ES-I3 (cell line): ENCODE measurements around the gene KIF5C.
"Not testable (repeated sequence)": the region's sequence is repeated elsewhere in the genome, so short reads cannot be mapped to it uniquely, and the experiment has no call there.

ENCODE experiments used
- H3K36me3 ChIP-seq: 2 replicates; pipeline ENCODE4 v1.6.1; 2013; ENCODE audit warnings: mild to moderate bottlenecking, low read length, control low read depth, moderate library complexity; ENCODE audit not compliant: insufficient read depth
- H3K4me1 ChIP-seq: 2 replicates; pipeline ENCODE4 v1.6.1; 2013; ENCODE audit warnings: mild to moderate bottlenecking, control low read depth, low read length; ENCODE audit not compliant: insufficient read depth
- H3K9ac ChIP-seq: 2 replicates; pipeline ENCODE4 v1.6.1; 2013; ENCODE audit warnings: low read depth, mild to moderate bottlenecking, low read length, moderate library complexity
- H3K9me3 ChIP-seq: 2 replicates; pipeline ENCODE4 v1.6.1; 2013; ENCODE audit warnings: mild to moderate bottlenecking, low read length, moderate library complexity; ENCODE audit not compliant: control insufficient read depth, insufficient read depth

The KIF5C gene

DNA sequence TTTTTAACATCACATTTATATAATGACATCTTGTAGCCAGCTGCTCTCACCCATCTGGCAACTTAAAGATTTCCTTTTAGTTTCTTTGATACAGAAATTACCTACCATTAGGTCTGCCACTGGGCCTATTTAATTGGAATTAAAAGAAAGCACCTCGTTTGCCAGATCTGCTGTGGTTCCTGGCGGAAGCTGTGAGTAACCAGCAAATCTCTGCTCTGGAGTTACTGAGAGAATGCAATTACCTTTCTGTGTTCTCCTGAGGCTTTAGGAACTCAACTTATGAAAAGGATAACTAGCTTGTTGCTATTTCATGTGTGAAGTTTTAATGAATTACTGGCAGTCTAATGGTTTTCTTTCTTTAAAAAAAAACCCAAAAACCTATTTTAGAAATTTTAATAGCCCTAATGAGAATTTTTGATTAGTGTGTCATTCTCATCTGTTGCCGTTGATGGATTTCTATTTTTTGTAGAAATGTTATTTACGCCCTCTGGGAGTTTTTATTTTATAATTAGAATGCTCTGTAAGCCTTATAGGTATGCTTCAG, 93.8 kb downstream of the KIF5C start:
- H3K9me3 ChIP-seq, result no peaks in the 10 kb centered on the region
- no peak overlapping the region for H3K9ac ChIP-seq
- H3K36me3 ChIP-seq, result no peaks in the 10 kb centered on the region; the same call in 1 of the 2 replicates
- H3K4me1 ChIP-seq, result peaks cover 10% of the 10 kb centered on the region

- H3K4me1 ChIP-seq, result peaks cover 16% of the 10 kb centered on the region
- no peak overlapping the region for H3K9ac ChIP-seq
- H3K9me3 ChIP-seq, result no peaks in the 10 kb centered on the region
- no peaks in the 10 kb centered on the region; the same call in 1 of the 2 replicates for H3K36me3 ChIP-seq
These were observed 94.6 kb downstream of the KIF5C start for GRCh38 chr2:148969659-148970061.

DNA sequence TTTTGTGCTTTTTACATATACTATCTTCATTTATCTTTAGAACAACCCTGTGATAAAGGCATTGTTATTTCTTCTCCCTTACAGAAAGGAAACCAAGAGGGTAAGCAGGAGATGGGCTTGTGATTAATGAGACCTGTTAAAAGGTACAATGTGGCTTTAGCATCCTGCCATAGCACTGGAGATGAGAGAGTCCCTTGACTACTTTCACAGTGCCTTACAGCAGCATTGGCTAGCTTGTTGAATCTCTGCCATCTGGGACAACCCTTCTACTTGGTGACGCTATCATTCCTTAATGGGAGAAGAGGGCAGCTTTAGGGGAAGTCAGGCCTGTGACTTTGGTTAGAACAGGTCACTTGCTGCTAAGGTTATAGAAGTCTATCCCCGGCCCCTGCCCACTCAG, 95.4 kb downstream of the KIF5C start:
- Histone ChIP-seq H3K9ac (no peak overlapping the region), H3K36me3 (no peaks in the 10 kb centered on the region; the same call in 1 of the 2 replicates), H3K9me3 (no peaks in the 10 kb centered on the region), H3K4me1 (peaks cover 19% of the 10 kb centered on the region)

DNA sequence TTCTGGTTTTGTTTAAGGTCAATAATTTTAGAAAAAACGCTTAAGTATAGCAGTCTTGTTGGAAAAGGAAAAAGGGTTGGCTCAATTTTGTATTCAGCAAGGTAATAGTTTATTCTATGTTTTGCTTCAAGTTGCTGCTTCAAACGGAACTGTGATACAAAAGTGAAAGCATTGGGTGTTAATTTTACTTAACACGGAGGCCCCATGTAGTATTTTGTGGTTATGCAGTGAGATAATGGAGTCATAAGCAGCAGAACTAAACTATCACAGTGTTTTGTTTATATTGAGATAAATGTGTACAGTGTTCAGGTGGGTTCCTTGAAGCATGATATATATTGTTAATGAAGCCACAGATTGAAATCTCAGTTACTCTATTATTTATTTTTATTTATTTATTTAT, 96.5 kb downstream of the KIF5C start:
- H3K9ac ChIP-seq, result no peak overlapping the region
- no peaks in the 10 kb centered on the region for H3K9me3 ChIP-seq
- peaks cover 19% of the 10 kb centered on the region for H3K4me1 ChIP-seq
- no peaks in the 10 kb centered on the region; the same call in 1 of the 2 replicates for H3K36me3 ChIP-seq

- Histone ChIP-seq H3K4me1 (peaks cover 19% of the 10 kb centered on the region), H3K9ac (no peak overlapping the region), H3K36me3 (no peaks in the 10 kb centered on the region), H3K9me3 (no peaks in the 10 kb centered on the region)
These were observed 99.1 kb downstream of the KIF5C start for GRCh38 chr2:148974095-148974494.

DNA sequence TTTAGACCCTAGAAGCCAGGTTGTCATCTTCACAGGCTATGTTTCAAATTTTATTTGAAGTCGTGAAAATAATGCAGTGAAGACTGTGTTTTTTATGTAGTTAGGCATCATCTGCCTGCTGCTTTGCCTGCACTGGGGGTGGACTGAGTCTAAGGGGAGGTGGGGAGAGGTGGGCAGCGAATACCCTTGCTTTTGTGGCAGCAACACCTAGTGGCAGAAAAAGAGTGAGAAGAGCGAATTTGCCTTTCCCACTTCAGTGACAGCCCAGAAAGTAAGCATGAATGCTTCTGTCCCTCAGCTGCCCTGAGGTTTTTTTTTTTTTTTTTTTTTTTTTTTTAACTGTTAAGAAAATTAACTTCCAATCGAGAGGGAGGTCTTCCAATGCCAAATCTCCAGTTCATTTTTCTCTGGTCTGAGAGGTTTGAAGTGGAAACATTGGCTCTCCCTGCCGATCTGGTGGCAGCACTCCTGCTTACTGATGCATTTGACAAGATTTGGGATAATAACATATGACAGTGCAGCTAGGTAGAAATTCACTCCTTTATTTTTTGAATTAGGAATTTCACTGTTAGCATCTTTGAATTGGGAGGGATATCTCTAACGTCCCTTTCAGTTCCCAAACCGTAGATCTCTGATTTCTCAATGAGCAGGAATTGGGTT, 103.1 kb downstream of the KIF5C start:
- H3K9me3 ChIP-seq, result no peaks in the 10 kb centered on the region
- H3K4me1 ChIP-seq, result peaks cover 16% of the 10 kb centered on the region
- no peak overlapping the region for H3K9ac ChIP-seq
- H3K36me3 ChIP-seq, result peaks cover 3% of the 10 kb centered on the region; the same call in 1 of the 2 replicates

- H3K9ac ChIP-seq, result no peak overlapping the region
- H3K36me3 ChIP-seq, result peaks cover 3% of the 10 kb centered on the region; the same call in 1 of the 2 replicates
- H3K4me1 ChIP-seq, result peaks cover 11% of the 10 kb centered on the region
- no peaks in the 10 kb centered on the region for H3K9me3 ChIP-seq
These were observed 103.7 kb downstream of the KIF5C start for GRCh38 chr2:148978706-148979105.

DNA sequence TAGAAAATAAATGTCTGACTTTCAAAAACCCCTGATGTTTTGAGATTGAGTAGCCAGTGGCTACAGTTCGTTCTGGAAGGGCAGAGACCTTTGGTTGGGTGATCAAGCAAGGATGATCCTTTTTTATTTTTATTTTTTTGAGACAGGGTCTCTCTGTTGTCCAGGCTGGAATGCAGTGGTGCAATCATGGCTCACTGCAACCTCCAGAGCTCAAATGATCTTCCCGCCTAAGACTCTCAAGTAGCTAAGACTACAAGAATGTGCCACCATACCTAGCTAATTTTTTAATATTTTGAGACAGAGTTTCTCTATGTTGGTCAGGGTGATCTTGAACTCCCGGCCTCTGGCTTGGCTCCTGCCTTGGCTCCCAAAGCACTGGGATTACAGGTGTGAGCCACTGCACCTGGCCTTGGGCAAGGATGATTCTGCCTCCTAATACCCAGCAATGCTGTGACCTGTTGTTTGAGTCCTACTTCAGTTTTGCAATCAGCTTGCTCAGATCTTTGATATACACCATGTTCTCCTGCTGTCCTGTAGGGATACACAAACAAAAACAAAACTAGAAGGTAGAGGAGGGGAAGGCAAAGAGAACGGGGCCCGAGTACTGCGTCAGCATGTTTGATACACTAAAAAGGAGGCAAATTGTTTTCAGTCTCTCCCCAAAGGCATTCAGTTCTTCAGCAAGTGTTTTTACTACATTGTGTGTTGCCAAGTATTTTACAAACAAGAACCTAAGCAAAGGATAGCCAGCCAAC, 104.3 kb downstream of the KIF5C start:
- peaks cover 7% of the 10 kb centered on the region for H3K36me3 ChIP-seq
- H3K9ac ChIP-seq, result no peak overlapping the region
- H3K4me1 ChIP-seq, result peaks cover 6% of the 10 kb centered on the region; the same call in 1 of the 2 replicates
- no peaks in the 10 kb centered on the region for H3K9me3 ChIP-seq

DNA sequence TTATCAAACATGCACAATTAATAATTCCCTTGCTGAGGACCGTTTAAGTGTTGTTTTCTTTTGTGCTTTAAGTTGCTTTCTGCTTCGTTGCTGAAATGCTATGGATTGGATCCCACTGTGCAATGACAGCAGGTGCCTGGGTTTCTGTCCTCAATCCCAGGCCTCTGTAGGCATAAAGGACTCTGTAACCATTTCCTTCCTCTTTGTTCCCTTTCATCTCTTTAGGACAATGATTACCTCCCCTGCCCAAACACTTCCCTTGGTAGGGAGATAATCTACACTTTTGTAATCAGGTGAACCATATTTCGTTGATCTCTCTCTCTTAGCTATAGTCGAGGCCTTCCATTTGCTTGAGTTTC, 104.9 kb downstream of the KIF5C start:
- Histone ChIP-seq H3K4me1 (peaks cover under 1% of the 10 kb centered on the region; the same call in 1 of the 2 replicates), H3K9ac (no peak overlapping the region), H3K36me3 (peaks cover 9% of the 10 kb centered on the region), H3K9me3 (no peaks in the 10 kb centered on the region)

- H3K36me3 ChIP-seq, H3K4me1 ChIP-seq, H3K9me3 ChIP-seq, H3K9ac ChIP-seq: not testable (repeated sequence)
These were observed 105.5 kb downstream of the KIF5C start for GRCh38 chr2:148980496-148980895.

DNA sequence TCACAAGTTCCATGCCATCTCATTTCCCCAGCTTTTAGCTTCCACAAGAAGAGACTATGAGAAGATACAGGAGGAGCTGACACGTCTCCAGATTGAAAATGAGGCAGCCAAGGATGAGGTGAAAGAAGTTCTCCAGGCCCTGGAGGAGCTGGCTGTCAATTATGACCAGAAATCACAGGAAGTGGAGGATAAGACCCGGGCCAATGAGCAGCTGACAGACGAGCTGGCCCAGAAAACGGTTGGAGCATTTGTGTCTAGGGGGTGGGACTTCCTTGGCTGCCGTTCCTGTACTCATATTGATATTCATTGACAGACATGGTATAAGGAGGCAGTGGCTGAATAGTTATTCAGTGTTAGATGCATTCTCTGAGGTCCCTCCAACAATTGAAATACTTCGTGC, 106.3 kb downstream of the KIF5C start:
- Histone ChIP-seq H3K9me3 (no peaks in the 10 kb centered on the region), H3K4me1 (no peaks in the 10 kb centered on the region; the same call in 1 of the 2 replicates), H3K36me3 (peaks cover 9% of the 10 kb centered on the region), H3K9ac (no peak overlapping the region)

DNA sequence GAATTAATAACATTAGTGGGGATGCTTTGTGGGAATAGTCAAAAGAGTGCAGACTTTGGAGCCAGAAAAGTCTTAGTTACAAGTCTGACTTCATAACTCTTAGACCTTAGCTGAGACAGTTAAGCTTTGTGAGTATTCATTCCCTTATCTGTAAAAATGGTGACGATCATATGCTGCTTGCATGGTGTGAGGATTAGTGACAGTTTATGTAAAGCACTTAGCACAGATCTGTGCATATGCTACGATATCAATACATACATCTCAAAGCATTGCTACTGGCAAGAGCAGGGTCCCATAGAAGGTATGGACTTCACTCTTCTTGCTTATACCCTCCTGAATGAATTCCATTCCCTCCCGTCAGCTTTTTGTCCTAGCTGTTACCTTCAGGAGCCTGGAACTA, 106.8 kb downstream of the KIF5C start:
- H3K9ac ChIP-seq, result no peak overlapping the region
- no peaks in the 10 kb centered on the region for H3K9me3 ChIP-seq
- H3K4me1 ChIP-seq, result no peaks in the 10 kb centered on the region; the same call in 1 of the 2 replicates
- H3K36me3 ChIP-seq, result peaks cover 9% of the 10 kb centered on the region

- Histone ChIP-seq H3K9ac (no peak overlapping the region), H3K36me3 (peaks cover 9% of the 10 kb centered on the region), H3K4me1 (no peaks in the 10 kb centered on the region; the same call in 1 of the 2 replicates), H3K9me3 (no peaks in the 10 kb centered on the region)
These were observed 107.3 kb downstream of the KIF5C start for GRCh38 chr2:148982282-148982681.

- Histone ChIP-seq H3K4me1 (no peaks in the 10 kb centered on the region; the same call in 1 of the 2 replicates), H3K9ac (no peak overlapping the region), H3K36me3 (peaks cover 9% of the 10 kb centered on the region), H3K9me3 (no peaks in the 10 kb centered on the region)
These were observed 108.9 kb downstream of the KIF5C start for GRCh38 chr2:148983896-148984295.

DNA sequence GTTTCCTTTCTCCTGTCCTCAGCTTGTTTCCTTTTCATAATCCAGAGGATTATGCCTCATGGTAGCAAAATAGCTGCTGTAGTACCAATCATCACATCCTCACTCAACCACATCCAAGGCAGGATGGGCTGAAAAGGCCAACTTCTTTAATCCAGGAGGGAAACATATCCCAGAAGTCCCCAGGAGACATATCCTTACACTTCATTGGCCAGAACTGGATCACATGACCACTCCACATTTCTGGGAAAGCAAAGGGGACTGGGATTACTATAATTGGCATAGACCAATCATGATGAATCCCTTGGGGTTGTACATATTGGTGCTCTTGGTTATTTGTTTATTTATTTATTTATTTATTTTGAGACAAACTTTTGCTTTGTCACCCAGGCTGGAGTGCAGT, 109.4 kb downstream of the KIF5C start:
- Histone ChIP-seq H3K9ac (no peak overlapping the region), H3K36me3 (peaks cover 9% of the 10 kb centered on the region), H3K4me1 (no peaks in the 10 kb centered on the region; the same call in 1 of the 2 replicates), H3K9me3 (no peaks in the 10 kb centered on the region)
